ENCODE measurements around the gene FAM227B.

DNA sequence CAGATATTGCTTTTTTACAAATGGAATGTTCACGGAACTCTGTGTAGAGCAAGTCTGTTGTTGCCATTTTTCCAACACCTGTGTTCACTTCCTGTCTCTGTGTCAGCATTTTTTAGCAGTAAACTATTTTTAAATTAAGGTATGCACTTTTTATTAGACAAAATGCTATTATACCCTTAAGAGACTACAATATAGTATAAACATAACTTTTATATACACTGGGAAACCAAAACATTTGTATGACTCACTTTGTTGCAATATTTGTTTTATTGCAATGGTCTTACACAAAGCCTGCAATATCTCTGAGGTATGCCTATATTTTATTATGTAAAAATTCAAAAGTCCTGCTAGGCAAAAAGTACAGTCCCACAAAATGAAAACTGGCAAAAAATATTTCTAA lies 237.4 kb downstream of the FAM227B start:
- TF ChIP-seq, protein P1, sequence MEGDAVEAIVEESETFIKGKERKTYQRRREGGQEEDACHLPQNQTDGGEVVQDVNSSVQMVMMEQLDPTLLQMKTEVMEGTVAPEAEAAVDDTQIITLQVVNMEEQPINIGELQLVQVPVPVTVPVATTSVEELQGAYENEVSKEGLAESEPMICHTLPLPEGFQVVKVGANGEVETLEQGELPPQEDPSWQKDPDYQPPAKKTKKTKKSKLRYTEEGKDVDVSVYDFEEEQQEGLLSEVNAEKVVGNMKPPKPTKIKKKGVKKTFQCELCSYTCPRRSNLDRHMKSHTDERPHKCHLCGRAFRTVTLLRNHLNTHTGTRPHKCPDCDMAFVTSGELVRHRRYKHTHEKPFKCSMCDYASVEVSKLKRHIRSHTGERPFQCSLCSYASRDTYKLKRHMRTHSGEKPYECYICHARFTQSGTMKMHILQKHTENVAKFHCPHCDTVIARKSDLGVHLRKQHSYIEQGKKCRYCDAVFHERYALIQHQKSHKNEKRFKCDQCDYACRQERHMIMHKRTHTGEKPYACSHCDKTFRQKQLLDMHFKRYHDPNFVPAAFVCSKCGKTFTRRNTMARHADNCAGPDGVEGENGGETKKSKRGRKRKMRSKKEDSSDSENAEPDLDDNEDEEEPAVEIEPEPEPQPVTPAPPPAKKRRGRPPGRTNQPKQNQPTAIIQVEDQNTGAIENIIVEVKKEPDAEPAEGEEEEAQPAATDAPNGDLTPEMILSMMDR (conservative IDR thresholded peaks at IDR 0.05 in 1 of 2, IDR thresholded peaks at IDR 0.05 in 1 of 2; ENCODE audit: low read depth in 1 of 2, low read length in 2 of 2): no peak
- no peak for TF ChIP-seq EZH2 (IDR thresholded peaks at IDR 0.05; ENCODE audit: low read length, missing control alignments)
